AG04449 (cell line): ENCODE data around the gene EDIL3.

Source experiments
- CTCF ChIA-PET: fragments of 350-600 bp; formaldehyde crosslinking; extraction: SDS; loops from one replicate; lab custom pipeline; 2021; ENCODE audit warnings: antibody characterized with exemption; lab: Yijun Ruan, JAX
- POLR2A ChIA-PET: fragments of 400-600, 350-600 bp; formaldehyde crosslinking; extraction: SDS; loops from one replicate; lab custom pipeline; 2020; ENCODE audit warnings: antibody characterized with exemption, inconsistent platforms; lab: Yijun Ruan, JAX
- DNase-seq: peaks from one replicate; pipeline ENCODE4 v3.0.0-alpha.2; 2010; ENCODE audit warnings: low read depth, low spot score
- H3K4me3 ChIP-seq: 2 replicates; pipeline ENCODE4 v1.5.1; 2011; ENCODE audit warnings: low read depth, mild to moderate bottlenecking, control low read depth, low read length
- TF ChIP-seq, protein P1 (sequence below): IDR thresholded peaks from one replicate; pipeline ENCODE4 v1.5.1; 2011; ENCODE audit warnings: mild to moderate bottlenecking, moderate library complexity, low read length, control low read depth, inconsistent platforms; ENCODE audit not compliant: insufficient read depth; ENCODE audit errors: missing control alignments

EDIL3 gene

DNA sequence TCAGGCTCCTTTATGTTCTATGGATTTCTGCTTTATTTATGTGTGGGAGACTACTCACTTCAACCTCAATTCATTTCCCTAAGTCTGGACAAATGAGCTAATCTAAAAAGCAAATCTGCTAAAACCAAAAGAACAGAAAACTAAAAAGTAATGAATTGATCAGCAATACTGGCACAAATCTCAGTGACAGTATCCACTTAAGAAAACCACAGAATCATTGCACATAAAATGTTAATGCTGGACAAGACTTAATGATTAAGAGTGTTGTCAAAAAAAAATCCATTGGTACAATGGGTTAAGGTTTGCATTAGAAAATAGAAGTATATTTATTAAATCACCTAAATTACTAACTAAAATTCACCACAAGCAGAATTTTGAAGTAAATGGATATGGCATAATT is 147.6 kb downstream of the EDIL3 start:
- CTCF ChIA-PET = no interaction called here
- TF ChIP-seq, protein P1, sequence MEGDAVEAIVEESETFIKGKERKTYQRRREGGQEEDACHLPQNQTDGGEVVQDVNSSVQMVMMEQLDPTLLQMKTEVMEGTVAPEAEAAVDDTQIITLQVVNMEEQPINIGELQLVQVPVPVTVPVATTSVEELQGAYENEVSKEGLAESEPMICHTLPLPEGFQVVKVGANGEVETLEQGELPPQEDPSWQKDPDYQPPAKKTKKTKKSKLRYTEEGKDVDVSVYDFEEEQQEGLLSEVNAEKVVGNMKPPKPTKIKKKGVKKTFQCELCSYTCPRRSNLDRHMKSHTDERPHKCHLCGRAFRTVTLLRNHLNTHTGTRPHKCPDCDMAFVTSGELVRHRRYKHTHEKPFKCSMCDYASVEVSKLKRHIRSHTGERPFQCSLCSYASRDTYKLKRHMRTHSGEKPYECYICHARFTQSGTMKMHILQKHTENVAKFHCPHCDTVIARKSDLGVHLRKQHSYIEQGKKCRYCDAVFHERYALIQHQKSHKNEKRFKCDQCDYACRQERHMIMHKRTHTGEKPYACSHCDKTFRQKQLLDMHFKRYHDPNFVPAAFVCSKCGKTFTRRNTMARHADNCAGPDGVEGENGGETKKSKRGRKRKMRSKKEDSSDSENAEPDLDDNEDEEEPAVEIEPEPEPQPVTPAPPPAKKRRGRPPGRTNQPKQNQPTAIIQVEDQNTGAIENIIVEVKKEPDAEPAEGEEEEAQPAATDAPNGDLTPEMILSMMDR = no peak
- POLR2A ChIA-PET = no interaction called here
- no peak for DNase-seq
- no peak overlapping the region for H3K4me3 ChIP-seq

DNA sequence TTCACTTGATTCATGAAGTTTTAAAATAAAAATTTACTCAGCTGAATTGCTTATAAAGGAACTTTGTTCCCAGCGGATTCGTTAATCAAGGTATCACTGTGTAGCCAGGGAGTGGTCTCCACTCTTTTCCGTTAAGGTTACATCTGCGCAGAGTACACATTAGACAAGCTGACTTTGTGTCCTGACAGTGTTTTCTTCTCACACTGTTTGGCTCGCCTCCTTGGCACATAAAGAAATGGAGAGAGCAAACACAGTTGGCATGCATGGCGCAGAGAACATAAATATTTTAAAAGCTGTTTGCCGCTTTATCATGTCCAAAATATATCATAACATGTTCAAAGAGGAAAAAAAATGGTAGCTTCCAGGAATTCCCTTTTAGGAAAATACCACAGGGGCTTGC is 153.2 kb downstream of the EDIL3 start:
- TF ChIP-seq, protein P1 = no peak
- no peak for DNase-seq
- POLR2A ChIA-PET = no interaction called here
- CTCF ChIA-PET = interaction anchor here (1.8 kb wide), 1 partner anchor 509 kb away, joined by 4 read pairs; no protein-coding TSS in a partner anchor
- no peak overlapping the region for H3K4me3 ChIP-seq

DNA sequence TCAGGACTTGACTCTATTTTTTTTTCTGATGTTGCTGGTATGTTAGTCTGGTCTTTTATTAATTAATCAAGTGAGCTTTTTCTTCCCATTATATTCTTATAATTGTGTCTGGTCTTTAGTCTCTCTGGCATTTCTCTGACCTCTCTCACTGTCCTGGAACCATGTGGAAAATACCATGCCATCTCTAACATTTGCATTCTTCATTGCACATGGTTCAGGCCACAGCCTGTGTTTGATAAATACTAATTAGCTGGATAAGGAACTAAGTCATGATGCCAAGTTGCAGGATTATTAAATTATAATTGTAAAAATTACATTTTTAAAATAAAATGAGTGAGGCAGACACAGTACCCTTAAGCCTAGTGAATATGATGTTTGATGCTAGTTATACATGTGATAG is 155.6 kb downstream of the EDIL3 start:
- POLR2A ChIA-PET = no interaction called here
- TF ChIP-seq, protein P1 = no peak
- H3K4me3 ChIP-seq = no peak overlapping the region
- CTCF ChIA-PET = interaction anchor here (1.2 kb wide), 1 partner anchor 11 kb away, joined by 3 read pairs; no protein-coding TSS in a partner anchor
- DNase-seq = no peak

DNA sequence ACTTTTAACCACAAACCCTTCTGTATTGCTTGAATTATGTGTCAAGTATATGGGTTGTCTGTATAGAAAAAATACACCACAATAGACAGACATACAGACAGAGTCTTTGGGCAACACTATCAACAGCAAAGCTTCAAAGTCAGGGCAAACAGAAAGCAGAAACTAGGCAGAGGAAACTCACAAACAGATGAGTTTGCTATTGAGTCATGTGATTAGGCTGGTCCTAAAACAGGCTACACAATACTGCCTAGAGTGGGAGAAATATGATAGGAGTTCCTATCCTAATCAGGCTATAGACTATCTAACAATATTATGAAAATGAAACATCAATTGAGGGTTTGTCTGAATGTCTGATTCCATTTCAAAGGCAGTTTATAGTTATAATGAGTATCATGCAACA is 156.4 kb downstream of the EDIL3 start:
- CTCF ChIA-PET = interaction anchor here (1.2 kb wide), 1 partner anchor 12 kb away, joined by 3 read pairs; no protein-coding TSS in a partner anchor
- DNase-seq = no peak
- POLR2A ChIA-PET = no interaction called here
- TF ChIP-seq, protein P1 = no peak
- no peak overlapping the region for H3K4me3 ChIP-seq

DNA sequence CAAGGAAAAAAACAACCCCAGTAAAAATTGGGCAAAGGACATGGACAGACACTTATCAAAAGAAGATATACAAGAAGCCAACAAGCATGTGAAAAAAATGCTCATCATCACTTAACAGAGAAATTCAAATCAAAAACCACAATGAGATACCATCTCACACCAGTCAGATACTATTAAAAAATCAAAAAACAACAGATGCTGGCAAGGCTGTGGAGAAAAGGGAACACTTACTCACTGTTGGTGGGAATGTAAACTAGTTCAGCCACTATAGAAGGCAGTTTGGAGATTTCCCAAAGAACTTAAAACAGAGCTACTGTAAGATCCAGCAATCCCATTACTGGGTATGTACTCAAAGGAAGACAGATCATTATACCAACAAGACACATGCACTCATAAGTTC is 157.4 kb downstream of the EDIL3 start:
- ChIA-PET CTCF (interaction anchor here (1.3 kb wide), 1 partner anchor 300 kb away, joined by 4 read pairs; no protein-coding TSS in a partner anchor), POLR2A (no interaction called here)
- TF ChIP-seq, protein P1 = no peak
- no peak overlapping the region for H3K4me3 ChIP-seq
- no peak for DNase-seq

DNA sequence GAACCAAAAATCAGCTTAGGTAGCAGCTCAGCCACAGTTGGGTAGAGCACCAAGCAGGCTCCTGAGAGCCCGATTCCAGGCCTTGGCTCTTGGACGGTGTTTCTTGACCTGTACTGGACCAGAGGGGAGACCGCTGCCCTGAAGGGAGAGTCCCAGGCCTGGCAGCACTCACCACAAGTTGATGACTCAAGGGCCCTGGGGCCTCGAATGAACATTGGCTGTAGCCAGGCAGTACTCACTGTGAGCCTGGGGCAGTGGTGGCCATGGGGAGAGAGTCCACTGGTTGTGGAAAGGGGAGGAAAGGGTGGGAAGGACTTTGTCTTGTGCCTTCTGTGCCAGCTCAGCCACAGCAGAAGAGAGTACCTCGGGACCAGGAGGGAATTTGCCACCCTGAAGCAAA is 166.1 kb downstream of the EDIL3 start:
- ChIA-PET POLR2A (no interaction called here), CTCF (no interaction called here)
- no peak for DNase-seq
- TF ChIP-seq, protein P1 = no peak
- H3K4me3 ChIP-seq = no peak overlapping the region
